Mesenteric fat pad (tissue), 1 donor: ENCODE data around the gene ROR2. TPM values are rescaled to one million over a fixed set of nuclear protein-coding genes. Genes with fewer than 3 reads are reported as not detected.

Experiments
- DNase-seq: peaks from one replicate; pipeline ENCODE4 v3.0.0-alpha.2; 2020; ENCODE audit warnings: low spot score
- total RNA-seq: library from RNA; stranded (reverse); fragmentation: NEBNext Ultra II Directional; extraction: Animal tissue kit (Norgen Biotek cat#: 25700); gene quantifications from one replicate; pipeline ENCODE4 v1.2.1, GENCODE V29; 2021
- donor health status: DM: yes; HTN: yes; CAD: no.

Gene ROR2
- total RNA-seq, 1 donor from 2014 or later: 9.5 TPM

GRCh38 chr9:91753711-91754110, 196.3 kb downstream of the ROR2 start:
- no peak for DNase-seq

DNA sequence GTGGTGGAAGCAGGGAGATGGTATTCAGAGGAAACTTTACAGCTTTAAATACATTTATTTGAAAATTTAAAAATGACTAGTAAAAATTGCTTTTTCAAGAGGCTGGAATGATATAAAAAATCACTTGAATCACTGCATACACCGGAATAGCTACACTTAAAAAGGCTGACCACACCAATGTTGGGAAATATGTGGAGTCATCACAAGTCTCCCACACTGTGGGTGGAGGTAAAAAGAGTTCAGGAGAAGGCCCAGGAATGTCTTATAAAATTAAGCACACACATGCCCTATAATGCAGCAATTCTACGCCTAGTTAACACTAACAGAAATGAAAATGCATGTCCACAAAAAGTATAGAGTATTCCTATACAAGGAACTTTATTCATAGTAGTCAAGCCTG, 198.1 kb downstream of the ROR2 start:
- DNase-seq: no peak

DNA sequence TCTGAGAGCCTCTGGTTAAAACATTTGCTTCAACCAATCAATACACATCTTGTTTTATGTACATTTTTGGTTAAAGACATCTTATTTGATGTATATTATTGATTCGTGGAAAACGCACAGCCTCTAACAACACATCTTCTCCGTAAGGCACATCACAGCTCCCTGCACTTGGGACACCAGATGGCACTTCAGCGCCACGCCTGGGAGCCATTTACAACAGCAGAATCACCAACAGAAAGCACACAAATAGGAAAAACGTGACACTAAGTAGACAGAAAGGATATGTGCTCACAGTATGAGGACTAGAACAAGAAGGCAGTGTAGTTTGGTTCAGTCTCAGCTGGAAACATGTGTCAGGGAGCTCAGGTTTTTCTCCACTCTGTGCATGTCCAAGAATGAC, 199.7 kb downstream of the ROR2 start:
- DNase-seq: no peak

- no peak for DNase-seq
These were observed 203.1 kb downstream of the ROR2 start for GRCh38 chr9:91746904-91747303.

GRCh38 chr9:91746357-91746756, 203.7 kb downstream of the ROR2 start:
- no peak for DNase-seq

GRCh38 chr9:91744114-91744513, 205.9 kb downstream of the ROR2 start:
- no peak for DNase-seq

DNA sequence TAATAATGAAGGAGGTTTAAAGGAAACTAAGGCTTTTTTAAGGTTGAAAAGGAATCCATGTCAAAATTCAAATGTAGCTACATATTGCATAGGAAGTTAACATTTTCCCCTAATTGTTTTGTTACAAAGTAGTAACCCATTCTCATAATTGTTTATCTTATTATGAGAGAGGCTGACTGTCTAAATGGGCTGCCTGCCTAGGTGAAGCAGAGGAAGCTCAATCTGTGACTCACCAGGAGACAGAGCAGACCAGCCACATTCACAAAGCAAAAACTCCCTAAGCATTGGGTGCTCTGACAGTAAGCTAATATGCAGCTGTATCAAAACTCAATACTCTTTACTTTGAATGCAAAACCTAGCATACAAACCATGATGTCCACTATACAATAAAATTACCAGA, 208.5 kb downstream of the ROR2 start:
- DNase-seq: no peak

DNA sequence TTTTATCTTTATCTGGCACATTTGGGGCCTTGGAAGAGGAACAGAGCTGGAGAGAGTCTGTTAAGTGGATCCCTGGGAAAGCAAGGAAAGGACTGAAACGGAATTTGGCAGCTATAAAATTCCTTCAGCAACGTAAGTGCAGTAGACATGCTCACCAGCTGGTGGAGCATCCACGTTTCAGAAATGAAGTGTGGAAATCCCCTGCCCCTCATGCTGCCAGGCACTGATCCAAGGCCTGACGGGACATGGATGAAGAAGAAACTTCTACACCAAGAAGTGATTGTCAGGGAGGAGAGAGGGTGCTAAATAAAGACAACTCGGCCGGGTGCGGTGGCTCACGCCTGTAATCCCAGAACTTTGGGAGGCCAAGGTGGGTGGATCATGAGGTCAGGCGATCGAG, 209.3 kb downstream of the ROR2 start:
- no peak for DNase-seq

- no peak for DNase-seq
These were observed 213.0 kb downstream of the ROR2 start for GRCh38 chr9:91736898-91737601.

- DNase-seq: no peak
These were observed 213.7 kb downstream of the ROR2 start for GRCh38 chr9:91736311-91736710.

GRCh38 chr9:91735049-91735448, 215.0 kb downstream of the ROR2 start:
- DNase-seq: no peak

DNA sequence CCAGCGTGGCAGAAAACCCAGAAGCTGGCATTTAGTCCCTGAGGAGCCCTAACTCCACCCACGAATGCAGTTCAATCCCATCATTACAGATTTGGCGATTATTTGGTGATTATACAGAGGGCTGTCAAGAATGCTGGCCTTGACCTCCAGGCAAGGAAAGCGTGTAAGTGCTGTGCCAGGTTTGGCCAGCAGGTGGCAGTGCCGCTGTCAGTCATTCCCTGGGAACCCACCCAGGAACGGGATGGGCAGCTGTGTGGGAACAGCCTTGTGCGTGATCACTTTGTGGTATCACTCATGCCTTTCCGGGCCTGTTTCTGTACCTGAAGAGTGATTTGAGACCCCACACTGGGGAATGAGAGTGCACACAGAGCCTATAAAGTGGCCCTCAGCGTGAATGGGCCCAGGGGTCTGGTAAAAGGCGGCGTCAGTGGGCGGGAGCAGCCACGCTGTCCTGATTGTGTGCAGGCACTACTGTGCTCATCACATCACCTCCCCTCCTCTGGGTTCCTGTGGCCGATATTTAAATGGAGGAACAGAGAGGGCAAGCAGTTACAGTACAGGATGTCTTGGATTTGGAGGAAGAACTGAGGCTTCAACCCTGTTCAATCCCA, 215.6 kb downstream of the ROR2 start:
- DNase-seq: no peak

GRCh38 chr9:91733006-91733624, 216.9 kb downstream of the ROR2 start:
- peak; percentile 87 for DNase-seq

DNA sequence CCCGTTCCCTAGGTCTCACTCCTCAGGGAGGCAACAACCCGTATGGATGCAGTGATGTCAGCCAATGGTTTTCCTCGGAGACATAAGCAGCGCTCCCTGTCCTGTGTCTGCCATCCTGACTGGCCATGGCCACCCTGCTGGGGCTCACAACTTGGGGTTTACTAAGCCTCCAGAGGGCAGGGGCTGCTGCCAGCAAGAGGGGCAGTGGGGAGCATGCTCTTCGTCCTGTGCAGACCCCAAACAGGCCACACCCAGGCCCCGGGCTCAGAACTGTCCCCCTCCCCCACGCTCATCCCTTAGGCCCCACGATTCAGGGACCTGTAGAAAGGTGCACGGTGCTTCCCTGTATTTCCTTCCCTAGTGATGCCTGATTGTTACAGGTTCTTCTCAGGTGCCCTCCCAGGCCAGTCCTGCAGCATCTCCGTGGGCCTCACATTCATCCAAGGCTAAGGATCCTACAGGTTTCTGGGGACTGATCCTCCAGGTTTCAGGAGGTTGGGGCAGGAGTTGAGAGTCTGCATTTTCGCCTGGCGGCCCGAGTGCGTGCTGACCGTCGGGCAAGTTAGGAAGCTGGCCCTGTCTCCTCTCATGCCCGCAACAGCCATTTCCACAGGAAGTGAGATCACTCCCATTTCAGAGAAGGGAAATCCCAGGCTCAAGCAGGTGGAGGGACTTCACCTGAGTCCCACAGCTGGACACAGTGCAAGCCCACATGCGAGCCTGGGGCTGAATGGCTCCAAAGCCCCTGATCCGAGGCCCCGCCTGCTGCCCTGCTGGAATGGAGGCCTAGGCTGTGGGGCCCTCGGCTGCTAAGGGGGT, 217.6 kb downstream of the ROR2 start:
- peak; percentile 72 for DNase-seq

- no peak for DNase-seq
These were observed 219.2 kb downstream of the ROR2 start for GRCh38 chr9:91730806-91731205.

GRCh38 chr9:91729558-91729842, 220.5 kb downstream of the ROR2 start:
- no peak for DNase-seq

- no peak for DNase-seq
These were observed 222.1 kb downstream of the ROR2 start for GRCh38 chr9:91727972-91728371.

DNA sequence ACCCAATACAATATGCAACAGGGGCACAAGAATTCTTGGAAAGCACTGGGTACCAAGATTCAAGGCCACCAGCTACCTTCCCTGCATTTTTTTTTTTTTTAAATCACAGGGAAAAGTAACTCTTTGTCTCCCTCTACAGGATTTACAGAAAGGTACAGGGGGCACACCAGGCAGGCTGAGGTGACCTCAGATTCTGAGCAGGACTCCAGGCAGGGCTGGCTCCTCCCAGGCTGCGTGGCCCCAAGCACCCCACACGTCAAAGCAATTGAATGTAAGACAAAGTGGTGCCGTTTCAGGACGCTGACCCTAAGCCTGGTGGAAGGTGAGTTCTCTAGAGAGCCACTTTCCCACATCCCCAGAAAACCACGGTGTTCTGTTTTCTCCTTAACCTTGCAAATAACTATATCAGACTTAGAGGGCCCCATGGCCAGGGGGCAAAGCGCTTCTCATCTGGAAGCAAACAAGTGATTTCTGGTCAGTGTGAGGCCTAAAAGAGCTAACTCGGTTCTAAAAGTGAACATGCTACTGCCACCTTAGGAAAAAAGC, 222.6 kb downstream of the ROR2 start:
- DNase-seq: peak; percentile 64

- no peak for DNase-seq
These were observed 223.5 kb downstream of the ROR2 start for GRCh38 chr9:91726406-91727100.

DNA sequence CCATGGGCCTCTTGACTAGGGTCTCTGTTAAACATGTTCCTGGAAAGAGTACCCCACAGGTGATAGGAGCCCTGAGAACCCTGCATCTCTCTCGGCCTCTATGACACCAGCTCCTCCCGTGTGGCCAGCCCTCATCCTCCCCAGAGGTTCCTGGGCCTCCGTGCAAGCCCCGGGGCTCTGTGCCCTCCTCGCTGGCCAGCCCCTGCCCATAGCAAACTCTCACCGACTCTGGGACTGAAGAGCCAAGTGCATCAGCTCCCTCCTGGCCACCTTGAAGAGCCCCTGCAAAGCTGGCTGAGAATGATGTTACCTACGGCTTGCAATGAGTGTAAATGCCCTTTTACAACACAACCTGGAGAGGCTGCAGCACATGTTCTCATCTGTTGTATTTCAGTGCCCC, 224.4 kb downstream of the ROR2 start:
- DNase-seq: peak; percentile 16
